ENCODE data around the gene PSMG1.

The PSMG1 gene

DNA sequence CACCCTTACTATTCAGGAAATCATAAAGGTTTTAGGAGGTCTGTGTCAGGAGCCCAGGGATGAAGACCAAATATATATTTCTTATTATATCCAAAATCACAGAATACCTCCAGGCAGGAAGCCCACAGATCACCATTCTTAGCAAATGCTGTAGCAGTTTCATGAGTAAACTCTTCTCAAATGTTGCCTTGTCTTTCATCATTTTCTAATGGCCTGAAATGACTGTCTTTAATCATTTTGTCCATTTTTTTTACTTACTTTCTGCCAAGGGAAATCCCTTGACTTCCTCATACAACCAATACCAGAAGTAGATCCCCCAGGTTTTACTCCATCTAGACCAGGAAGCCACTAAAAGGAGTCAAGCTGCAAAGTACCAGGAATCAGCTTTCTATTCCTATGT is 32.4 kb downstream of the PSMG1 start:
- no peak for DNase-seq
- no peak overlapping the region for H3K9ac ChIP-seq (ENCODE audit: low read length)
- no peaks in the 10 kb centered on the region for H3F3A ChIP-seq (ENCODE audit: insufficient read depth, low read length)
- no peaks in the 10 kb centered on the region for H3K9me3 ChIP-seq (replicated peaks; ENCODE audit: insufficient read depth, low read length)
- H2AFZ ChIP-seq (ENCODE audit: low read length), result no peak overlapping the region
- no peak overlapping the region for H3K4me2 ChIP-seq (ENCODE audit: low read depth, low read length)
- H3K79me2 ChIP-seq (ENCODE audit: low read length), result no peaks in the 10 kb centered on the region
- H3K27ac ChIP-seq (ENCODE audit: low read length), result no peak overlapping the region
- H3K9me2 ChIP-seq (replicated peaks; ENCODE audit: insufficient read depth, low read length), result no peaks in the 10 kb centered on the region
- no peaks in the 10 kb centered on the region for H4K20me1 ChIP-seq (ENCODE audit: insufficient read depth, low read length)
- TF ChIP-seq EZH2phosphoT487 (IDR thresholded peaks at IDR 0.05; ENCODE audit: low read length), result no peak
- no peak for TF ChIP-seq EZH2 (optimal IDR thresholded peaks at IDR 0.05; ENCODE audit: low read depth, low read length)
- TF ChIP-seq, protein P1, sequence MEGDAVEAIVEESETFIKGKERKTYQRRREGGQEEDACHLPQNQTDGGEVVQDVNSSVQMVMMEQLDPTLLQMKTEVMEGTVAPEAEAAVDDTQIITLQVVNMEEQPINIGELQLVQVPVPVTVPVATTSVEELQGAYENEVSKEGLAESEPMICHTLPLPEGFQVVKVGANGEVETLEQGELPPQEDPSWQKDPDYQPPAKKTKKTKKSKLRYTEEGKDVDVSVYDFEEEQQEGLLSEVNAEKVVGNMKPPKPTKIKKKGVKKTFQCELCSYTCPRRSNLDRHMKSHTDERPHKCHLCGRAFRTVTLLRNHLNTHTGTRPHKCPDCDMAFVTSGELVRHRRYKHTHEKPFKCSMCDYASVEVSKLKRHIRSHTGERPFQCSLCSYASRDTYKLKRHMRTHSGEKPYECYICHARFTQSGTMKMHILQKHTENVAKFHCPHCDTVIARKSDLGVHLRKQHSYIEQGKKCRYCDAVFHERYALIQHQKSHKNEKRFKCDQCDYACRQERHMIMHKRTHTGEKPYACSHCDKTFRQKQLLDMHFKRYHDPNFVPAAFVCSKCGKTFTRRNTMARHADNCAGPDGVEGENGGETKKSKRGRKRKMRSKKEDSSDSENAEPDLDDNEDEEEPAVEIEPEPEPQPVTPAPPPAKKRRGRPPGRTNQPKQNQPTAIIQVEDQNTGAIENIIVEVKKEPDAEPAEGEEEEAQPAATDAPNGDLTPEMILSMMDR (IDR thresholded peaks at IDR 0.05; ENCODE audit: low read length), result no peak
- no peak overlapping the region for H3K4me3 ChIP-seq (ENCODE audit: low read length)
- no peaks in the 10 kb centered on the region for H3K36me3 ChIP-seq (replicated peaks; ENCODE audit: insufficient read depth, low read length)
- no peaks in the 10 kb centered on the region for H3K4me1 ChIP-seq (ENCODE audit: low read length)
- H3K27me3 ChIP-seq (replicated peaks; ENCODE audit: insufficient read depth, low read length), result no peaks in the 10 kb centered on the region

DNA sequence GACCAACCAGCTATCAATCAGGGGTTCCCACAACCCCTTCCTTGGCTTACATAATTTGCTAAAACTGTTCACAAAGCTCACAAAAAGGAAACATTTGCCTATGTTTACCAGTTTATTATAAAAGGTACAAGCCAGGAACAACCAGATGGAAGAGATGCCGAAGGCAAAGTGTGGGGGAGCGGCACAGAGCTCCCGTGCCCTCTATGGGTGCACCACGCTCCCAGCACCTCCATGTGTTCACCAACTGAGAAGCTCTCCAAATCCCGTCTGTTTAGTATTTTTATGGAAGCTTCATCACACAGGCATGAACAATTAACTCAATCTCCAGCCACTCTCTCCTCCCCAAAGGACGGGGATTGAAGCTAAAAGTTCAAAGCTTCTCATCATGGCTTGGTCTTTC is 32.9 kb downstream of the PSMG1 start:
- H3K4me2 ChIP-seq (ENCODE audit: low read depth, low read length), result no peak overlapping the region
- H3K79me2 ChIP-seq (ENCODE audit: low read length), result no peaks in the 10 kb centered on the region
- no peaks in the 10 kb centered on the region for H3F3A ChIP-seq (ENCODE audit: insufficient read depth, low read length)
- DNase-seq, result no peak
- no peak overlapping the region for H3K9ac ChIP-seq (ENCODE audit: low read length)
- H3K4me1 ChIP-seq (ENCODE audit: low read length), result no peaks in the 10 kb centered on the region
- no peak overlapping the region for H3K4me3 ChIP-seq (ENCODE audit: low read length)
- H4K20me1 ChIP-seq (ENCODE audit: insufficient read depth, low read length), result no peaks in the 10 kb centered on the region
- H3K9me2 ChIP-seq (replicated peaks; ENCODE audit: insufficient read depth, low read length), result no peaks in the 10 kb centered on the region
- no peaks in the 10 kb centered on the region for H3K27me3 ChIP-seq (replicated peaks; ENCODE audit: insufficient read depth, low read length)
- H3K27ac ChIP-seq (ENCODE audit: low read length), result no peak overlapping the region
- no peaks in the 10 kb centered on the region for H3K9me3 ChIP-seq (replicated peaks; ENCODE audit: insufficient read depth, low read length)
- TF ChIP-seq EZH2 (optimal IDR thresholded peaks at IDR 0.05; ENCODE audit: low read depth, low read length), result no peak
- TF ChIP-seq, protein P1 (IDR thresholded peaks at IDR 0.05; ENCODE audit: low read length), result no peak
- TF ChIP-seq EZH2phosphoT487 (IDR thresholded peaks at IDR 0.05; ENCODE audit: low read length), result no peak
- H3K36me3 ChIP-seq (replicated peaks; ENCODE audit: insufficient read depth, low read length), result no peaks in the 10 kb centered on the region
- H2AFZ ChIP-seq (ENCODE audit: low read length), result no peak overlapping the region

DNA sequence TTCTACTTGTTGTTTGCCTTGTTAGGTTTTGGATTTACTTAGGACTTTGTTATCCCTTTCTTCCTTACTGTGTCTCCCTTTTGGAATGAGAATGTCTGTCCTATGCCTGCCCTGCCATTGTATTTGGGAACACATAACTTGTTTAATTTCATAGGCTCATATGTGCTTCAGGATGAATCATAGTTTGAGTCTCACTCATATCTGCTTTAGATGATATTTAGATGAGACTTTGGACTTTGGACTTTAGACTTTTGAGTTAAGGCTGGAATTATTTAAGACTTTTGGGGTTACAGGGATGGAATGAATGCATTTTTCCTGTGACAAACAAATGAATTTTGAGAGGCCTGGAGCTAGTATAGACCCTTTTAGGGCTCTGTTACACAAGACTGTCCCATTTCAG is 33.4 kb downstream of the PSMG1 start:
- H3K4me2 ChIP-seq (ENCODE audit: low read depth, low read length), result no peak overlapping the region
- no peak overlapping the region for H2AFZ ChIP-seq (ENCODE audit: low read length)
- no peaks in the 10 kb centered on the region for H3K4me1 ChIP-seq (ENCODE audit: low read length)
- no peaks in the 10 kb centered on the region for H3F3A ChIP-seq (ENCODE audit: insufficient read depth, low read length)
- H3K79me2 ChIP-seq (ENCODE audit: low read length), result no peaks in the 10 kb centered on the region
- no peaks in the 10 kb centered on the region for H4K20me1 ChIP-seq (ENCODE audit: insufficient read depth, low read length)
- no peak overlapping the region for H3K27ac ChIP-seq (ENCODE audit: low read length)
- DNase-seq, result no peak
- no peaks in the 10 kb centered on the region for H3K36me3 ChIP-seq (replicated peaks; ENCODE audit: insufficient read depth, low read length)
- H3K9ac ChIP-seq (ENCODE audit: low read length), result no peak overlapping the region
- no peak overlapping the region for H3K4me3 ChIP-seq (ENCODE audit: low read length)
- no peak for TF ChIP-seq EZH2 (optimal IDR thresholded peaks at IDR 0.05; ENCODE audit: low read depth, low read length)
- no peaks in the 10 kb centered on the region for H3K9me2 ChIP-seq (replicated peaks; ENCODE audit: insufficient read depth, low read length)
- no peaks in the 10 kb centered on the region for H3K27me3 ChIP-seq (replicated peaks; ENCODE audit: insufficient read depth, low read length)
- H3K9me3 ChIP-seq (replicated peaks; ENCODE audit: insufficient read depth, low read length), result no peaks in the 10 kb centered on the region

DNA sequence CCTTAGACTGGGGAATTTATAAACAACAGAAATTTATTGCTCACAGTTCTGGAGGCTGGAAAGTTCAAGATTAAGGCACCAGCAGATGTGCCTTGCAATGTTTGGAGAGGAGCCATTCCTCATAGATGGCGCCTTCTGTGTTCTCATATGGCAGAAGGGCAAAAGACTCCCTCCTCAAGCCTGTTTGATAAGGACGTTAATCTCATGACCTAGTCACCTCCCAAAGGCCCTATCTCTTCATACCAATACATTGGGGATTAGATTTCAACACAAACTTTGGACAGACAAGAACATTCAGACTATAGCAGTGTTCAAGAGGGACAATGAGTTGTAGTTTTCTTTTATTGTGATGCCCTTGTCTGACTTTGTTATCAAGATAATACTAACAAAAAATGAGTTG is 34.3 kb downstream of the PSMG1 start:
- no peaks in the 10 kb centered on the region for H3K36me3 ChIP-seq (replicated peaks; ENCODE audit: insufficient read depth, low read length)

More for the DNA sequence above, 34.3 kb downstream of the PSMG1 start:
- Histone ChIP-seq H3K9me2 (replicated peaks; ENCODE audit: insufficient read depth, low read length) (no peaks in the 10 kb centered on the region), H3K4me3 (ENCODE audit: low read length) (no peak overlapping the region), H2AFZ (ENCODE audit: low read length) (no peak overlapping the region), H3K27ac (ENCODE audit: low read length) (no peak overlapping the region), H3F3A (ENCODE audit: insufficient read depth, low read length) (no peaks in the 10 kb centered on the region), H3K9me3 (replicated peaks; ENCODE audit: insufficient read depth, low read length) (no peaks in the 10 kb centered on the region), H3K4me1 (ENCODE audit: low read length) (no peaks in the 10 kb centered on the region), H3K79me2 (ENCODE audit: low read length) (no peaks in the 10 kb centered on the region), H3K9ac (ENCODE audit: low read length) (no peak overlapping the region), H3K4me2 (ENCODE audit: low read depth, low read length) (no peak overlapping the region), H4K20me1 (ENCODE audit: insufficient read depth, low read length) (no peaks in the 10 kb centered on the region), H3K27me3 (replicated peaks; ENCODE audit: insufficient read depth, low read length) (no peaks in the 10 kb centered on the region)
- TF ChIP-seq, protein P1 (IDR thresholded peaks at IDR 0.05; ENCODE audit: low read length), result no peak
- TF ChIP-seq EZH2phosphoT487 (IDR thresholded peaks at IDR 0.05; ENCODE audit: low read length) (no peak), EZH2 (optimal IDR thresholded peaks at IDR 0.05; ENCODE audit: low read depth, low read length) (no peak)
- no peak for DNase-seq
